ENCODE data around the gene TNS1. TPM values are rescaled to one million over a fixed set of nuclear protein-coding genes. Genes with fewer than 3 reads are reported as not detected.

Gene TNS1
- polyA plus RNA-seq, 1 experiment: 19.7 TPM

- no peak for DNase-seq (ENCODE audit: low read depth, low spot score)
These were observed 101.9 kb downstream of the TNS1 start for GRCh38 chr2:217900780-217901360.

GRCh38 chr2:217900010-217900779 lies 102.6 kb downstream of the TNS1 start:
- Histone ChIP-seq H3K27ac (ENCODE audit: low read depth, low read length) (no peak overlapping the region), H3K4me3 (ENCODE audit: low read depth, low read length) (no peak overlapping the region; the same call in 1 of the 2 replicates), H3K9me3 (ENCODE audit: control insufficient read depth, insufficient read depth, low read length) (no peaks in the 10 kb centered on the region), H3K27me3 (ENCODE audit: control insufficient read depth, insufficient read depth, low read length) (no peaks in the 10 kb centered on the region)
- DNase-seq (ENCODE audit: low read depth, low spot score): no peak
- ChIA-PET CTCF (interaction anchor here (0.6 to 2.3 kb wide), 13 partner anchors 10 to 139 kb away, joined by 3 to 11 read pairs (median 6); no protein-coding TSS in a partner anchor), POLR2A (no interaction called here)
- TF ChIP-seq CTCF (IDR thresholded peaks at IDR 0.05; ENCODE audit: low read depth, low read length): no peak

More at GRCh38 chr2:217900780-217901360, 101.9 kb downstream of the TNS1 start:
- CTCF ChIA-PET: interaction anchor here (1.3 to 2.0 kb wide), 6 partner anchors 9 to 93 kb away, joined by 4 to 11 read pairs (median 8); no protein-coding TSS in a partner anchor
- Histone ChIP-seq H3K9me3 (ENCODE audit: control insufficient read depth, insufficient read depth, low read length) (no peaks in the 10 kb centered on the region), H3K4me3 (ENCODE audit: low read depth, low read length) (no peak overlapping the region; the same call in none of the 2 replicates), H3K27me3 (ENCODE audit: control insufficient read depth, insufficient read depth, low read length) (no peaks in the 10 kb centered on the region), H3K27ac (ENCODE audit: low read depth, low read length) (no peak overlapping the region)
- POLR2A ChIA-PET: no interaction called here
- TF ChIP-seq CTCF (IDR thresholded peaks at IDR 0.05; ENCODE audit: low read depth, low read length): no peak

- peak; percentile 81 for TF ChIP-seq CTCF (IDR thresholded peaks at IDR 0.05; ENCODE audit: low read depth, low read length)
- ChIA-PET CTCF (interaction anchor here (0.6 to 2.3 kb wide), 29 partner anchors 10 to 143 kb away, joined by 3 to 11 read pairs (median 4); no protein-coding TSS in a partner anchor), POLR2A (interaction anchor here (0.6 kb wide), 1 partner anchor 36 kb away, joined by 4 read pairs; no protein-coding TSS in a partner anchor)
- Histone ChIP-seq H3K27ac (ENCODE audit: low read depth, low read length) (peak overlapping the region; percentile 61), H3K4me3 (ENCODE audit: low read depth, low read length) (0 out of 2 replicates have a peak overlapping the region, but pooled peaks have one; percentile 12), H3K27me3 (ENCODE audit: control insufficient read depth, insufficient read depth, low read length) (no peaks in the 10 kb centered on the region), H3K9me3 (ENCODE audit: control insufficient read depth, insufficient read depth, low read length) (no peaks in the 10 kb centered on the region)
- DNase-seq (ENCODE audit: low read depth, low spot score): peak; percentile 59
These were observed 103.4 kb downstream of the TNS1 start for GRCh38 chr2:217899231-217900009.

- POLR2A ChIA-PET: interaction anchor here (0.6 kb wide), 1 partner anchor 126 kb away, joined by 5 read pairs; no protein-coding TSS in a partner anchor
- H3K4me3 ChIP-seq (ENCODE audit: low read depth, low read length): no peak overlapping the region
- H3K27ac ChIP-seq (ENCODE audit: low read depth, low read length): no peak overlapping the region
- no peak for TF ChIP-seq CTCF (IDR thresholded peaks at IDR 0.05; ENCODE audit: low read depth, low read length)
- CTCF ChIA-PET: interaction anchor here (0.8 to 2.3 kb wide), 11 partner anchors 8 to 144 kb away, joined by 3 to 10 read pairs (median 3); no protein-coding TSS in a partner anchor
- H3K9me3 ChIP-seq (ENCODE audit: control insufficient read depth, insufficient read depth, low read length): no peaks in the 10 kb centered on the region
- no peaks in the 10 kb centered on the region for H3K27me3 ChIP-seq (ENCODE audit: control insufficient read depth, insufficient read depth, low read length)
- no peak for DNase-seq (ENCODE audit: low read depth, low spot score)
These were observed 104.7 kb downstream of the TNS1 start for GRCh38 chr2:217897816-217898806.

Data from AG04450 (cell line).